Subcutaneous abdominal adipose tissue (tissue), 5 donors: ENCODE data around the gene SLC6A19.

Source experiments
- H3K27ac ChIP-seq: one replicate; pipeline ENCODE4 v1.7.0; 2013; ENCODE audit warnings: low read depth, mild to moderate bottlenecking, inconsistent platforms, low read length, moderate library complexity
- H3K27me3 ChIP-seq, 5 donors: one replicate each; pipeline ENCODE4 v1.7.0; 2013; ENCODE audit warnings: low read length in 5 of 5, inconsistent platforms in 1 of 5; ENCODE audit not compliant: control insufficient read depth in 5 of 5, insufficient read depth in 4 of 5
- H3K36me3 ChIP-seq, 5 donors: one replicate each; pipeline ENCODE4 v1.7.0; 2013; ENCODE audit warnings: low read length in 5 of 5; ENCODE audit not compliant: control insufficient read depth in 5 of 5, insufficient read depth in 5 of 5
- H3K4me1 ChIP-seq, 5 donors: one replicate each; pipeline ENCODE4 v1.7.0; 2013; ENCODE audit warnings: low read length in 5 of 5, mild to moderate bottlenecking in 3 of 5, moderate library complexity in 1 of 5; ENCODE audit not compliant: control insufficient read depth in 5 of 5, insufficient read depth in 5 of 5
- H3K4me3 ChIP-seq, 5 donors: one replicate each; pipeline ENCODE4 v1.7.0; 2013; ENCODE audit warnings: low read length in 5 of 5, low read depth in 1 of 5
- H3K9ac ChIP-seq, 5 donors: one replicate each; pipeline ENCODE4 v1.7.0; 2013; ENCODE audit warnings: low read length in 5 of 5, mild to moderate bottlenecking in 4 of 5, moderate library complexity in 3 of 5
- H3K9me3 ChIP-seq, 5 donors: one replicate each; pipeline ENCODE4 v1.7.0; 2013; ENCODE audit warnings: low read length in 5 of 5; ENCODE audit not compliant: control insufficient read depth in 5 of 5
- donor health status: healthy.
- donor health status: healthy.
- donor health status: healthy.
- donor health status: healthy.
- donor health status: healthy.

The SLC6A19 gene

DNA sequence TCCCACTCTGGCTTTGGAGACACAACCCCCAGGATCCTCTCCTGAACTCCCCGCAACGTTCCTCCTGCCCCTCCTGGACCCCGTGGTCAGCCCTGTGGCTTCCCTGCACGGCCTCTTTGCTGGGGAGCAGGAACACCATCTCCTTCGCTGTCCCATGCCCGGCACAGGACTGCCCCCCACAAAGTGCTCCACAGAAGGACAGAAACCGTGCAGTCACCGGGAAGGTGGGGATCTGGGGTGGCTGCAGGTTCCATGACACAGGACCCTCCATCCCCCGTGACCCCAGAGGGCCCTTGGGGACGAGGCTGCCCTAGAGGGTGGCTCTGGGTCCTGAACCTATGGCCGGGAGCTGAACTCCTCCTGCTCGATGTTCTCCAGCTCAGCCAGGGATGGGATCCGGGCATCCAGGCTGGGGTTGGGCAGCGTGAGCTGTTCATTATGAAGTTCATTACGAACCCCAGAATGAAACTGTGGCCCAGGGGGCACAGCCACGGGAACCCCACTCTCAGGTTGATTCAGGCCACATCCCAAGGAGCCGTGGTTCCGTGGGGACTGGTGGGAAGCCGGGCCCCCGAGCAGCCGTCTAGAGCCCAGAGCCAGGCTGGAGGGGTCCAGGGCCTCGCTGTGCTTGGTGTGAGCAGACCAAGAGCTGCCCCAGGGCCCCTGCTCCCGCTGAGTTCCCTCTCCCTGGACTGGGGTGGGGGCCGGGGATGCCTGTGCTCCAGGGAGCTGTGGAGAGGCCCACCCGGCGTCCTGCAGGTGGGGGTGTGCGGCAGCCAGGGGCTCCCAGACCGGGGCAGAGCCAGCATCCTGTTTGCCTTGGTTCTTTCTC is 684 bp upstream of the SLC6A19 start:
- H3K36me3 ChIP-seq: no peaks in the 10 kb centered on the region

DNA sequence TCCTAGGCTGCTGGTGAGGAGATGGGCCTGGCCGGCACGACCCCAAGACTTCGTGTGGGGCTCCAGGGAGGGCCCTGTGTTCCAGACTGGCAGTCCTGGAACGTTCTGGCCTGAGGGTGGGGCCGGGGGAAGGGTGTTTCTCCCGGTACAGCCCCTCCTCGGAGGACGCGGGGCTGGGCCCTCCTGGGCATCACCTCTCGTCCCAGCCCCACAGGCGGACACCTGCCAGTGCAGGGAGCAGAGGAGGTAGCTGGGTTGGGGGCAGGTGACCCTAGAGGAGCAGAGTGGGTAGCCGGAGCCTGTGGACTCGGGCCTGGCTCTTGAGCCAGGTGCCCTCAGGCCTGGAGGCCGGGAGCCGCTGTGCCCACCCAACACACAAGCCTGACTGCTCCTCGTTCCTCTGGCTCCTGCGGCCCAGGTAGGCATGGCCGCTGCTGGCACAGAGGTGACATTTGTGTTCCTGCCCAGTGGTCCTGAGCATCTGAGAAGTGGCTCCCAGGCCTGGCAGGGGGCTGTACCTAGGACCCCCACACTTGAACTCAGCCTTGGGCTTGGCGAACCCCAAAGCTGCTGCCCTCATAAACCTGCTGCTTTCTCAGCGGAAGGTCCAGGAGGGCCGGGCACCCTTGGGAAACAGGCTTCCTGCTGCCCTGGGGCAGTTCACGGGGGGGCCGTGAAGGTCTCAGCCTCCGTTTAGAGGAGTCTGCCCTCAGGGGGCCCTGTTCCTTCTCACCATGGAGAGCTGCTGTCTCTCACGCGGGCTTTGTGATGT is 817 bp downstream of the SLC6A19 start:
- Histone ChIP-seq H3K4me3 (no peak overlapping the region), H3K9me3 (no peaks in the 10 kb centered on the region), H3K4me1 (no peaks in the 10 kb centered on the region), H3K27me3 (peaks cover 25 to 53% (median 47%) of the 10 kb centered on the region in 5 donors), H3K27ac (no peak overlapping the region), H3K36me3 (no peaks in the 10 kb centered on the region), H3K9ac (no peak overlapping the region)

More for the DNA sequence above, 684 bp upstream of the SLC6A19 start:
- Histone ChIP-seq H3K27ac (no peak overlapping the region), H3K9ac (no peak overlapping the region), H3K9me3 (no peaks in the 10 kb centered on the region), H3K27me3 (peaks cover 26 to 50% (median 41%) of the 10 kb centered on the region in 5 donors), H3K4me3 (no peak overlapping the region), H3K4me1 (no peaks in the 10 kb centered on the region)

DNA sequence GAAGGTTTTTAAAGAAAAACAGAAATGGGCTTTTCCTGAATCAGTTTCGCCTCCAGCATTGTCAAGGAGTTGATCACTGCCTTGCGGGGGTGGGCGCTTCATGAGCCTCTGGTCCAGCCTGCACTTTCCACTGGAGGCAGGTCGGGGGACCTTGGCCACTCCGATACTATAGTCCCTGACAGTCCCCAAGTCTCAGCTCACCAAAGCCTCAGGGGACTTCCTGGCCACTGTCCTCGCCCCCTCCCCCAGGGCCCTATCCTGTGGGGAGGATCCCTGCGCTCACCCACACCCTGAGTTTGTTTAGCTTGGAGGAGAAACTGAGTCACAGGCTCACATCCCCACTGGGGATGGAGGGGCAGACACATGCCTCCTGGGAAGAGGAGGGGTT is 1.4 kb downstream of the SLC6A19 start:
- Histone ChIP-seq H3K9ac (no peak overlapping the region), H3K9me3 (no peaks in the 10 kb centered on the region), H3K36me3 (no peaks in the 10 kb centered on the region), H3K27ac (no peak overlapping the region), H3K27me3 (peaks cover 25 to 53% (median 47%) of the 10 kb centered on the region in 5 donors), H3K4me3 (no peak overlapping the region), H3K4me1 (no peaks in the 10 kb centered on the region)

DNA sequence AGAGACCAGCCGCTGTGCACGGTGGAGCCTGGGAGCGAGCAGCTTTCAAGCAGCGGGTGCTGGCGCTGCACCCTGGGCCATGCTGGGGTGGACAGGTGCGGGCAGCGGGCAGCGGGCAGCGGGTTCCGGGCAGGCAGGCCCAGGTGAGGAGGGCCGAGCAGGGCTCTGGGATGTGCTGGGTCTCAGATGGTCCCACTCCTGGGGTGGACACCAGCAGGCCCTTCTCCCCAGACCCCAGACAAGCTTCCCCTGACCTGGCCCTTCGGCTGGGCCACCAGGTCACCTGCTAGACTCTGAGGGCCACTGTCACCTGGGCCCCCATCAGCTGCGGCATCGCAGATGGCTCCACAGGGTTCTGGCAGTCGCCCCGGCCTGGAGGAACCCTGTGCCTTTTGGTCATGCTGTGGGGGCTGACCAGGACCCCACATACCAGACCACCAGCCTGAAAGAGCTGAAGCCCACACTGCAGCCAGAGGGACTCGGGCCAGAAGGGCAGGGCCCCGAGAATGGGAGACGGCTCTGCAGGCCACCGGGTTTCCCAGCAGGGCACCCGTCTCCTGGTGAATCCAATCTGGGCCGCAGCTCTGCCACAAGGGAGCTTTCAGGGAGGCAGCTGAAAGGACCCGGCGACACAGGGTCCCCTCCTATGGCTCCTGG is 2.0 kb downstream of the SLC6A19 start:
- Histone ChIP-seq H3K27me3 (peaks cover 25 to 53% (median 47%) of the 10 kb centered on the region in 5 donors), H3K9me3 (no peaks in the 10 kb centered on the region), H3K27ac (no peak overlapping the region), H3K9ac (no peak overlapping the region), H3K4me3 (no peak overlapping the region), H3K4me1 (no peaks in the 10 kb centered on the region), H3K36me3 (no peaks in the 10 kb centered on the region)

DNA sequence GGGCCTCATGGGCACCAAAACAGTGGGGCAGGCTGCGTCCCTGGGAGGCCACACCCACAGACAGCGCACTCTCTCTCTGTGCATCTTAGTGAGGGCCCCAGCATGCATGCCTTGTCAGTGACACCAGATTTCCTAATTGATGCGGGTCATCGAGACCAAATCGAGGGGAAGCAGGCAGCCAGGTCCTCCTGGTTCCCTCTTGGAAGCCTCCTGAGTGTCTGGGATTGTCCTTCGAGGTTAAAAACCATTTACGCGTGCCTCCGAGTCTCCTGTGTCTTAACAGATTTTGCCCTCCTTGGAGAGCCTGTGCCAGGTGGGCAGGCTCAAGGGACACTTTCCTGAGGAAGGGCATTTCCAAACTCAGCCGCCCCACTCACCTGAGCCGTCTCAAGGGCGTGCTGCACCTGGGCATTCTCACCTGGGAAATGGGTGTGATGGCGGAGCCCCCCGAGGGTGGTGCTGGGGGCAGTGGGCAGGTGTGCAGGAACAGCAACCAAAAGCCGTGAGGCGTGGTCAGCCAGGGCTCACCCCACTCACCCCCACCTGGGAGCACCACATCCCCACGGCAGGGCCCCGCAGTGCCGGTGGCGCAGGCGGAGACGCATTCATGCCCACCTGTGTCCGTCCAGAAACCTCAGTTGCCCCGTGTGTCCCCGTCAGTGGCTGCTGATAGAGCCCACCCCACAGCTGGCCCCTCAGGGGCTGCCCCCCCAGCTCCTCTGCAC is 2.7 kb downstream of the SLC6A19 start:
- no peaks in the 10 kb centered on the region for H3K9me3 ChIP-seq
- H3K27ac ChIP-seq: no peak overlapping the region
- H3K27me3 ChIP-seq: peaks cover 20 to 57% (median 46%) of the 10 kb centered on the region in 5 donors
- H3K4me1 ChIP-seq: no peaks in the 10 kb centered on the region
- H3K9ac ChIP-seq: no peak overlapping the region
- H3K4me3 ChIP-seq: no peak overlapping the region
- H3K36me3 ChIP-seq: no peaks in the 10 kb centered on the region

DNA sequence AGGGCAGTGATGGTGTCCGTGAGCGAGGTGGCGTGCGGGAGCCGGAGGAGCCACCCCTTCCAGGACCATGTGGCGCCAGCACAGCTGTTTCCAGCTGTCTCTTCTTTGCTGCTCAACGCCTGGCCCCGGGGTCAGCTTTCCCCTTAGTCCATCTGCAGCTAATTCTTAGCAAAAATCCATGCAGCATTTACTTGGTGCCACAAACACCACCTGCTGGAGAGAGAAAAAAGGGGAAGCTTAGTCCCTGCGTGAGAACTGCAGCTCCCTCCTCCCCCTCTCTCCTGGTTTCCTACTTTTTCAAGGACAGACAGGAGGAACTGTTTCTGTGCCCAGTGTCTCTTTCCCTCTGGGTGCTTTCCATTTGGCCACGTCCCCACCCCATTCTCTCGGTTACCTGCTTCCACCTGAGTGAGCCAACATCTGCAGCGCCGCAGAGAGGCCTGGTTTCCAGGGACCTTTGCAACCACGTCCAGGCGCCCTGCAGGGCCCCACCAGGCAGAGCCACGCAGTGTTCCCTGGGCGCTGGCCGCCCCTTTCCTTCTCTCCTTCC is 3.4 kb downstream of the SLC6A19 start:
- H3K27ac ChIP-seq: no peak overlapping the region
- H3K36me3 ChIP-seq: no peaks in the 10 kb centered on the region
- H3K9ac ChIP-seq: no peak overlapping the region
- H3K27me3 ChIP-seq: peaks cover 19 to 57% (median 46%) of the 10 kb centered on the region in 5 donors
- no peaks in the 10 kb centered on the region for H3K4me1 ChIP-seq
- no peaks in the 10 kb centered on the region for H3K9me3 ChIP-seq
- H3K4me3 ChIP-seq: no peak overlapping the region

DNA sequence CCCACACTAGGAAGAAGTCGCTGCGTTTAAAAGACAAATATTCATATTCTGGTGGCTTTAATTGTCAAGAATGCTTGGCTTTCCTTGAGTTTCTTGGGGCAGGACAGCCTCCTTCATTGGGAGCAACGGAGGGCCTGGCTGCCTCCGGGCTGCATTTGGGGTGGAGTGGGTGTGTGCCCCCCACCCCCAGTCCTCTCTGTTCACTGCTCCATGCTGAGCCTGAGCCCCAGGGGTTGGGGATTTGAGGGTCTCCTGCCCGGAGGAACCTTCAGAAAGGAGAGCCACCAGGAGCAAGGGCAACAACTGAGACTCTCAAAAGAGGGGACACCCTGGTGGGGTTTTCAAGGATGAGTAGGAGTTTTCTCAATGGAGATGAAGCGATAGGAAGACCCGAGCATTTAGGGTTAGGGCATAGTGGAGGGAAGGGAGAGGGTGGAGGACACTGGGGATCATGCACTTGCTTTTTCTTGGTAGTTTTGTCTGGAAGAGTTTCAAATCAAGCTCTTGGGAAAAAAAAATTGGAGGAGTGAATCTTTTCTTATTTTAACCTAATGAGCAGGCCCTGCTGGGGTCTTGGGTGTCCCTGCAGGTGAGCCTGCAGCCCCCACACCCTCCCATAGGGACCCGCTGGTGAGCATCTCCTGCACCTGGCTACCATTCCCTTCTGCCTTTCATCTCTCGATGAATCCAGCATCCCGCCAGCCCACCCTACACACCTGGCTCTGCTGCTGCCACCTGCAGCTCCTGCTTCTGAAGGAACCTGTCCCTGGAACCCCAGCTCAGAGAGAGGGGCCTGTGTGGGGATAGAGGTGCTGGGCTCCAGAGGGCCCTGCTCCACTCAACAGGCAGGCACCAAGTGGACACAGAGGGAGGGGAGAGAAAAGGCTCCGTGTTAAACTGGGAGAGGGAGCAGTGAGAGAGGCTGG is 4.1 kb downstream of the SLC6A19 start:
- Histone ChIP-seq H3K9me3 (no peaks in the 10 kb centered on the region), H3K36me3 (no peaks in the 10 kb centered on the region), H3K27ac (no peak overlapping the region), H3K4me1 (no peaks in the 10 kb centered on the region), H3K27me3 (peaks cover 16 to 54% (median 42%) of the 10 kb centered on the region in 5 donors), H3K9ac (no peak overlapping the region), H3K4me3 (no peak overlapping the region)

DNA sequence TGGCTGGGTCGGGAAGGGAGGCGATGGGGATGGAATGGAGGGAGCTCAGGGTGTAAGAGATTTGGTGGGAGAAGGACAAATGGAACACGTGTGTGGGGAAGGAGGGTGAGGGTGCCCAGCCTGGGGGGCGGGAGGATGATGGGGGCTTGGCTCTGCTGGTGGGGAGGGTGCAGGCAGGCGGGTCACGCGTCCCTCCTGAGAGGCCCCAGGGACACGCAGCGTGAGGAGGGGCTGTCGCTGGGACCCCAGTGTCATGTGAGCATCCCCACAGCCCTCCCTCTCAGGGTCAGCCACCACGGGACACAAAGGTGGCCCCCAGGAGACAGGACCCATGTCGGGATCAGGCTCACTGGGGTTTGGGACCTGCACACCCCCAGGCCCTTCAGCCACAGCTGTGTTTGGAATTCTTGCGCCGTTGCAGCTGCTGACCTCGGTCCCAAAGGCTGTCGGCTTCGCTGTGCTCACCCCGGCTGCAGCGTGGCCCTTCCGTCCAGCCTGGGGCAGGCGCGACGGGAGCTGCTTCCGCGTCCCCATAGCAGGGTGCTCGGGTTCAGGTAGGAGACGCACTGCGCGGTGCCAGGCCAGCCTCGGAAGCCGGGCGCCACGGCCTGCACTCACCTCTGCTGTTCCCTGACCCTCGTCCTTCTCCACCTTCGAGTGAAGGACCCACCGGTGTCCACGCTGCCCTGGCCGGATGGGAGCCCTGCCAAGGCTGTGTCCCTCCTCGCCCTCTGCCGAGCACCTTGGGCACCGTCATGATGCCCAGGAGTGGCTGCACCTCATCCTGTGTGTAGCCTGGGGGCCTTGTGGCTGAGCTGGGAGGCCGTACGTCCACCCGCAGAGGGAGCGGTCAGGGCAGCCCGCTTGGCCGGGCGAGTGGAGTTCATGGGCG is 5.4 kb downstream of the SLC6A19 start:
- no peak overlapping the region for H3K9ac ChIP-seq

More for the DNA sequence above, 5.4 kb downstream of the SLC6A19 start:
- peaks cover 0 to 2% (median 0%) of the 10 kb centered on the region in 5 donors for H3K9me3 ChIP-seq
- no peak overlapping the region for H3K27ac ChIP-seq
- H3K4me1 ChIP-seq: no peaks in the 10 kb centered on the region
- H3K4me3 ChIP-seq: no peak overlapping the region
- peaks cover 10 to 48% (median 38%) of the 10 kb centered on the region in 5 donors for H3K27me3 ChIP-seq
- H3K36me3 ChIP-seq: no peaks in the 10 kb centered on the region
